G401 (cell line): ENCODE results near the gene P2RY14. TPM values are rescaled to one million over a fixed set of nuclear protein-coding genes. Genes with fewer than 3 reads are reported as not detected.
A peak's percentile ranks its signal among the peaks of the same experiment; 100 is the strongest.
"Not testable (repeated sequence)": the region's sequence is repeated elsewhere in the genome, so short reads cannot be mapped to it uniquely, and the experiment has no call there.

Source experiments
- DNase-seq: peaks from one replicate; pipeline ENCODE4 v3.0.0-alpha.2; 2015; ENCODE audit warnings: low spot score
- in situ Hi-C: cut with HindIII; loops from 2 replicates; pipeline ENCODE4 v1.10.0; 2016; ENCODE audit warnings: low sequenced_read_pairs, mixed read lengths
- total RNA-seq: library from RNA; depleted of rRNA; stranded (reverse); fragments of >200 nt; shearing (Covaris generic); gene quantifications from 2 replicates; pipeline ENCODE4 v1.2.3, GENCODE V29; 2014

Gene P2RY14
- total RNA-seq, 1 experiment from 2014 or later, result not detected

DNA sequence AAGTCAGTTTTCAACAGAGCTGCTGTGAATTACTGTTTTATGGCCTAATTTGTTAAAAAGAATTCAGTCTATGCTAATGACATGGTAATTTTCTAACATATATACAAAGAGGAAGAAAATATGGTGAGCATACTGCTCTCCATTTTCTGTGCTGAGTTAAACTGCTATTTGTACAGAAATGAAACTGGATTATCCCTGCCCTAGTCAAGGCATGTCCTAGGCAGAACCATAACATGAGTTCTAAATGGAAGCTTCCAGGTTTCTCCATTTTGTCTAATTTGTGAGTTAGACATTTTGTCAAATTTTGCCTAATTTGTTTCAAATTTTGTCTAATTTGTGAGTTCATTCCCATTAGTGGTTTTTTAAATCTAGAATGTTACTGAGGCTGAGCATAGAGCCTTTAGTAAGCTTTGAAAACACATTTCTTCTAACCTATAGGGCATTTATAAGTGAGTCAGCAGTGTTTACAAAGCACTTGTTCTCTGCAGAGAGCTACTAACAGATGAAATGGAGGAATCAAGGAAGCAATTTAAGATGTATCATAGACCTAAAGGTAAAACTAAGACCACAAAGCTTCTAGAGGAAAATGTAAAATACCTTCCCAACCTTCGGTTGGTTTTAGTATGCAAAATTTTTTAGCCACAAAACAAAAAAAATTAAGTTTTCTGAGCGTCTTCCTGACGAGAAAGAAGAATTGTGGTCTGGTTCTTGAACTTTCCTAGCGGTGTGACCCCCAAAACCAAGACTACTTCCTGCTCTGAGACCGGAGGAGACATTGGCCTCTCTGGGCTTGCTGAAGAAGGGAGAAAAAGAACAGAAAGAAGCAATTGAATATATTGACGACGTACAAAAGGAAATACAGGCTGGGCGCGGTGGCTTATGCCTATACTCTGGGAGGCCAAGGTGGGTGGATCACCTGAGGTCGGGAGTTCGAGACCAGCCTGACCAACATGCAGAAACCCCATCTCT lies 9.8 kb downstream of the P2RY14 start:
- in situ Hi-C loops, result no loop called here
- DNase-seq, result no peak

DNA sequence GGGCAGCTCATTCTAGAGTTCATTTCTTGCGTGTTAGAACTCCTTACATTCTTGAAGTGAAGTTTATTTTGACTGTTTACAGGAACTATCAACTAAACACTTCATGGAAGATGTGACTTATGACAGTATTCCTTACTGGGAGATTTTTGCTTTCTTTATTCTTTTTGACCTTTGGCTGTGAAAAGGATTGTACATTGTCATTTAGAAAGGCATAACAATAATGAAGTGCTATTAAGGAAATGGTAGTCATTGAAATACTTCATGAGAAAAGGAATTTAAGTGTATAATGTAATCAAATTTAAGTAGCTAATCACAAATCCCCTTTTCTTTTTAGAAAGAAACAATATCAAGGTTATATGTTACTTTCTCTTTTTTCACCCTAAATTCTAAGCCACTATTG lies 11.3 kb downstream of the P2RY14 start:
- DNase-seq, result no peak
- in situ Hi-C loops, result no loop called here

DNA sequence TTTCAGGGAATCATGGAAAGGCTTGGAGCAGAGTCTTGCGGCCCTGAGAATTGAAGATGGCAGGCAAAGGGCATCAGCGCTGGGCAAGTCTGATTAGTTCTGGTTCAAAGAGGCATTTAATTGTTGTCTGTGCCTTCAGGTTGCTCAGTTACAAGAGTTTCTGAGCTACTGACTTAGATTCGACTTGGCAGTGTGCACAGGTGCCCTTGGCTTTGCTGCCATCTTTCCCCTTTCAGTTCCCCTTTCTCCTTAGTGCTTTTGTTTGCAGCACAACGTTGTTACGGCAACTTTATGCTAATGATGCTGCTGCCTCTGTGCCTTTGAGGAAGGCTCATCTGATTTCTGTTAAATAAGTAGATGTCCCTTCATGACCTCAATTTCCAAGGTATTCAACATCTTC lies 12.5 kb downstream of the P2RY14 start:
- in situ Hi-C loops, result no loop called here
- DNase-seq, result no peak

DNA sequence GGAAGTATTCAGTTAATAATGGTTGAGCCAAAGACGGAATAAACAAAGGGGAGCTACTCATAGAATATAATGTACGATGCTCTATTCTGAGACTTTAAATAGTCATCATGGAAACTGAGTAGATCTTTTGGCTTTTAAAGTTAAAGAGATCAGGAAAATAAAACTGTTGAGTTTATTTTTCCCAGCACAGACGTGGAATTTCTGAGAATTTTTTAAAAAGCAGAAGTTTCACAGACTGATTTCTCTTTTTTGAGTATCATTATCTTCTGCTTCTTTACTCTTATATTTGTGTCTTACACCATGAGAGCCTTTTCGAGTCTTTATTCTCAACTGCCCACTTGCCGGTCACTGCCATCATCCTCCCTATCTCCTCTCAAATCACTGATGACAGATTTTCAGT lies 13.2 kb downstream of the P2RY14 start:
- no peak for DNase-seq
- in situ Hi-C loops, result no loop called here

DNA sequence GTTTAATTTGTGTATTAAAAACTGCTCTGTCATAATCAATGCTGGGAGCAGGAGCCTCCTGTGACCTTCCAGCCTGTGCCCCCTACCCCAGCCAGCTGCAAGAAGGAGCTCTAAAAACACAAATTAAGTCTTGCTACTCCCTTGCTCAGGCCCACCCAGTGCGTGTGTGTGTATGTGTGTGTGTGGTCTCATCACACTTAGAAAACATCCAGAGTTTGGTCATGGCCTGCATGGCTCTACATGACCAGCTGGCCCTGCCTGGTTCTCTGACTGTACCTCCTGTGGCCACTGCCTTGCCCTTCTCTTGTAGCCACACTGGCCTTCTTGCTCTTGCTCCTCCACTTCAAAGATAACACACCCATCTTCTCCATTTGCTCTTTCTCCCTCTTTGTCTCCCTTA lies 13.7 kb downstream of the P2RY14 start:
- DNase-seq, result no peak
- in situ Hi-C loops, result no loop called here

DNA sequence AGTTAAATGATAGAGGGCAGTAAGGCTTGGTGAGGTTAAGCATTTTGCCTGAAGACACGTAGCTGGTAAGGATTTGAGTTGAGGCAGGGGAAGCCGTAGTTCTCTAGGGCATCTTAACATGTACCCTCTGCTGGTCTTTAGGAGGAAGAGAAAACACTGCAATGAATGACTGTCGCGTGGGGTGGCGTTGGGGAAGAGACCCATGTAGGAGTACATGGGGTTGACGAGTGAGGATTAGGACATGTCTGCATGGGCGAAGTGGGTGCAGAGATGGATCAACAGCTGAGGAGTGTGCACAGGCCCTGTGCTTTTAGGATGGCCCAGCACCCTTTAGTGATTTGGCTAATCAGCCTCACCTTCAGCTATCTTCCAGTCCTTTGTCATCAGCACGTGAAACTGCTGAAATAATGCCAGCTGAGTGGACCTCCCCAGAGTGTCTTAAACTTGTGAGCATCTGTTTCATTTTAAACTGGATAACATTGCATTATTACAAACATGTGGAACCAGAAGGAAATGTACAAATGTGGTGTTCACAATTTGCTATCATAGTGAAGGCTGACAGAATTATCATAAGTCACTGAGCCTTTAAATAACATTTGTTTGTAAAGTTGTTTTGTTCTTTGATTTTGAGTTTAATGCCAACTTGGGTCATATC lies 15.3 kb downstream of the P2RY14 start:
- in situ Hi-C loops, result no loop called here

DNA sequence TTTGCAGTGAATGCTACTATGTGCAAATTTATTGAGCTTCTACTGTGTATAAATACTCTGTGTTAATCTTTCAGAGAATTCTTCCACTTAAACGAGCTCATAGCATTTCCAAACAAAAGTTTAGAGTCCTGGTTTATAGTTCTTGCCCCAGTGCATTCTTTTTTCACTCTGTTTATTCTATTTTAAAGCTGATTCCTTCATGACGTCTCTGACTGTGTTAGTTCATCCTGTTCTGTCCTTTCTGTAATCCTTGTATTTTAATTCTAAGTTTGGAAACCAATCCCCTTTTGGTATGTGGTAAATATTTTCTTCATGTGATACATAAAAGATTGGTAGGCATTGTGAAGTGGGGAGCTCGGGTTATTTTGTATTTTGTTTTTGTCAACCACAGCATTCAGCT lies 18.7 kb downstream of the P2RY14 start:
- no peak for DNase-seq
- in situ Hi-C loops, result no loop called here

More for the DNA sequence above, 15.3 kb downstream of the P2RY14 start:
- no peak for DNase-seq

DNA sequence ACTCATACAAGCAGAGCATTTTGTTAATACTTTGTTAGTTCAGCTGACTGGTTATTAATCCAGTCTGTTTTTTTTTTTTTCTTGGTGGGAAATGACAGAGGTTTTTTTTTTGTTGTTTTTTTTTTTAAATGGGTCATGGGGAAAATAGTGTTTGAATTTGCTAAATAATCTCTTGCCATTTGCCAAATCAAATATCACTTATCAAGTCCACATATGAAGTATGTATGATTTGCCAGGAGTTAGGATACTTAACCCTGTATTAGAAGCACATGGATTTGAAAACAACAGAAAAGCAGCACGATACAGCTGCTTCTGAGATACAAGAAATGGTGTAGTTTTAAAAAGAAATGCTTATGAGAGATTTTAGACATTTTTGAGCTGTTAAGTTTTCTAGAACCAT lies 21.6 kb downstream of the P2RY14 start:
- in situ Hi-C loops, result no loop called here
- DNase-seq, result no peak

DNA sequence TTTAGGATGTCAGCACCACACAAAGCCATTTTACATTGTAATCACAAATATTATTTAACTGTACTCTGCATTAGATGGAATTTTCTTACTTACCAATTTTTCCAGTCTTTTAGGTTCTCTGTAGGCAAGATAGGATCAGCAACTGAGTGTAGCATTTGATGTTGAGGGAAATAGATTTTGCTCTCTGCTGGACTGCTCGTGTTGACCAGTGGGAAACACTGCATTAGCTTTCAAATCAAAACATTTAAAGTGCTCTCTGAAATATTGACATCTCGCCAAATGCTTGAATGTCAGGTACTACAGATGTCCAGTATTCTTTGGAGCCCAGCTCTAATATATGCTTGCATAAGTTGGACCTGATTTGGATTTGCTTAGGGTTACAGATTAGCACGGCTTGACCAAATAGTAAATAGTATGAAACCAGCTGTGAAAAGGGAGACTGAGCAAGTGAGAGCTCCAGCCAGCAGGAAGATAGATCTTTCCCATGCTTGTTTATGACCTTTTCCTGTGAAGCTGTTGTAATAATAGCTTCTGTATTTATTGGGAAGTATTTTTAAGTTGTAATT lies 29.5 kb downstream of the P2RY14 start:
- in situ Hi-C loops, result no loop called here
- no peak for DNase-seq

DNA sequence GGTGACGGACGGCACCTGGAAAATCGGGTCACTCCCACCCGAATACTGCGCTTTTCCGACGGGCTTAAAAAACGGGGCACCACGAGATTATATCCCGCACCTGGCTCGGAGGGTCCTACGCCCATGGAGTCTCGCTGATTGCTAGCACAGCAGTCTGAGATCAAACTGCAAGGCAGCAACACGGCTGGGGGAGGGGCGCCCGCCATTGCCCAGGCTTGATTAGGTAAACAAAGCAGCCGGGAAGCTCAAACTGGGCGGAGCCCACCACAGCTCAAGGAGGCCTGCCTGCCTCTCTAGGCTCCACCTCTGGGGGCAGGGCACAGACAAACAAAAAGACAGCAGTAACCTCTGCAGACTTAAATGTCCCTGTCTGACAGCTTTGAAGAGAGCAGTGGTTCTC lies 36.3 kb downstream of the P2RY14 start:
- DNase-seq, in situ Hi-C loops: not testable (repeated sequence)

DNA sequence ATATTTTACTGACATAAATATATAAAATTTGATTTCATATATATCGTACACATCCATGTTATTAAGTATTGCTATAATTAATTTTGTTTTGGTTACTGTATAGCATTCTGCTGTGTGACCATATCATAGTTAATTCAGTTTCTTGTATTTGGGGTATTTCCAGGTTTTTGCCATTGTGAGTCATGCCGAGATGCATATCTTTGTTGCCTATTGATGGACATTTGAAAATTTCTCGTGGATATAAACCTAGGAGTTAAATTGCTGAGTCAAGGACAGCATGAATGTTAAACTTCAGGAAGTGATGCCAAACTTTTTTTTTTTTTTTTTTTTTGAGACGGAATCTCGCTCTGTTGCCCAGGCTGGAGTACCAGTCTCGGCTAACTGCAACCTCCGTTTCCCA lies 41.6 kb downstream of the P2RY14 start:
- no peak for DNase-seq
- in situ Hi-C loops, result no loop called here

DNA sequence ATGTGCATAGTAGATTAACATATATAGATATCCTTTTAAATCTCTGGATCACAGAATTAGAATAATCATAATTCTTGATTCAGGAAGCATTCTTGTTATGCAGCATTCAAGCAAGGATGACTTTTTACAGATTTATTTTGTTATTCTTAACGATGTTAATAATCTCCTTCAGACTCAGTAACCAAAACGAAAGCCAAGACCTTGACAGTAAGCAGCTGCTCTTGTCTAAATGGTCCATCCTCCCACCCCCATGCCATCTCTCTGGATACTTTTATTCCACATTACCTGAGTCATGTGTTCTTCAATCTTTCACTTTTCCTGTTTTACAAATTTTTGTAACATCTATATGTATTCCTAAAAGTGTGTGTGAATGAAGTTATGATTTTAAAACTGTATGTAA lies 42.0 kb downstream of the P2RY14 start:
- in situ Hi-C loops, result no loop called here
- DNase-seq, result no peak

DNA sequence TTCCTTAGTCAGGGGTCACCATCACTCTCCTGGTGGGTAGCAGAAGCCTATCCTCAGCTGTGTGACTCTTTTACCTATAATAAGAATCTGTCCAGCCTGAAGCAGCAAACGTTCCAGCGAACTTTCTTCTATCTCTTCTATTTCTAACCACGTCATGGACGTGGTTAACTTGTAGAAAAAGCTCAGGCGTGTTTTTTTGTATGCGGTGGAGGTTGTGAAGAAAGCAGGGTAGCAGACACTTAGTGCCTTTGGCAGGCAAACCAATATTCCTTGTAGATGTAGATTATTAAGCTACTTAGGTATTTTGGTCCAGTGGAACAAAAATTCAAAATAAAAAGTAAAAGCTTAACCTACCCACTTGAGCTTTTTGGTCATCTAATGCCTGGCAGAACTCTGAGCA lies 43.5 kb downstream of the P2RY14 start:
- DNase-seq, result no peak
- in situ Hi-C loops, result no loop called here

DNA sequence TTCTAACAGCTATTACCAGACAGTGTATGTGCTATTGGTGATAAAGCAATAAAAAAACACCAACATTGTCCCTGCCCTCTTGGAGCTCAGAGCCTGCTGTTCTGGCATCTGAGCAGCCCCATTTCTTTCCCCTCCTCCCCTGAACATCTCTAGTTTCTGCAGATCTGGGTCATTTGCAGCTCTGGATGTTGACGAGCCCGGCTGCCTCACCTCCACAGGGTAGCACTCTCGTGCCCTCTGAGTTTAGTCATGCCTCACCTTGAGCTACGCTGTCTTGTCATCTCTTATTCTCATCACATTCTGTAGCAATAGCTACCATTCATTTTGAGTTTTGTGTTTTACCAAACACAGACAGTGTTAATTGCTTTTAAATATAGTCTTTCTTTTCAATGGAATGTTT lies 45.4 kb downstream of the P2RY14 start:
- in situ Hi-C loops, result no loop called here
- no peak for DNase-seq

DNA sequence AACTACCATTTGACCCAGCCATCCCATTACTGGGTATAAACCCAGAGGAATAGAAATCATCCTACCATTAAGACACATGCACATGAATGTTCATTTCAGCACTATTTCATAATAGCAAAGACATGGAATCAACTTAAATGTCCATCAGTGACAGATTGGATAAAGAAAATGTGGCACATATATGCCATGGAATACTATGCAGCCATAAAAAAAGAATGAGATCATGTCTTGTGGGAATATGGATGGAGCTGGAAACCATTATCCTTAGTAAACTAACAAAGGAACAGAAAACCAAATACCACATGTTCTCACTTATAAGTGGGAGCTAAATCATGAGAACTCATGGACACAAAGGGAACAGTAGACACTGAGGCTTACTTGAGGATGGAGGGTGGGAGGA lies 45.9 kb downstream of the P2RY14 start:
- DNase-seq, in situ Hi-C loops: not testable (repeated sequence)

DNA sequence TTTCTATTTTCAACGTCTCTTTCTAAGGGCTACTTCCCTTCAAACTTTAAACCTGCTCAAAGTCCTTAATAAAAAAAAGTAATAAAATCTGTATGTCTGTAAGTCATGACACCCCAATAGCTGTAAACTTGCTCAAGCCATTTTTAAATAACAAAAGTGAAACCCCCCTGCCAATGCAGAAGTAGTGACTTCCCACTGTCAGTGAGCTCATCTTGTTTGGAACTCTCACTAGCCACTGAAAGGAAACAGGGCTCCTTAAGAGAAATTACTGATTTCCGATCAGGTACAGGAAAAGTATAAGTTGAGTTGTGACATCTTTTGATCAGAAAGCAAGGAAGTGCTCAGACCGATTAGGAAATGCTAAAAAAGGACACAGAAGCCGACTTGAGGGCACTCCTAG lies 47.7 kb downstream of the P2RY14 start:
- in situ Hi-C loops, result no loop called here
- DNase-seq, result no peak

DNA sequence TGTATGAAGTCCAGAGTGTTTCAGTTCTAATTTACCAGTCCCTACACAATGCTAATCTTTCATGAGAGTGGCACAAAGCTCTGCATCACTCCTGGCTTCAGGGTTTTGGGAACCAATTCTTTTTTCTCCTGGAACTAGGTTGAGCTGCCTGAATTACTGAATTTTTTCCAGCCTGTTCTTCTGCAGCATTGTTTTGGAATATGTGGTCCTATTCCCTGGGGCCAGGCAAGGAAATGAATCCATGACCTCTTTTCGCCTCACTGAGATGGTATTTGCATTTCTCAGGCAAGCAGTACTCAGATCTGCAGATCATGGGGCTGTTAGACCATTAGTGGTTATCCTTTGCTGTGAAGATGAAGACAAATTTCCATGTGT lies 49.7 kb downstream of the P2RY14 start:
- peak; percentile 18 for DNase-seq
- in situ Hi-C loops, result no loop called here

DNA sequence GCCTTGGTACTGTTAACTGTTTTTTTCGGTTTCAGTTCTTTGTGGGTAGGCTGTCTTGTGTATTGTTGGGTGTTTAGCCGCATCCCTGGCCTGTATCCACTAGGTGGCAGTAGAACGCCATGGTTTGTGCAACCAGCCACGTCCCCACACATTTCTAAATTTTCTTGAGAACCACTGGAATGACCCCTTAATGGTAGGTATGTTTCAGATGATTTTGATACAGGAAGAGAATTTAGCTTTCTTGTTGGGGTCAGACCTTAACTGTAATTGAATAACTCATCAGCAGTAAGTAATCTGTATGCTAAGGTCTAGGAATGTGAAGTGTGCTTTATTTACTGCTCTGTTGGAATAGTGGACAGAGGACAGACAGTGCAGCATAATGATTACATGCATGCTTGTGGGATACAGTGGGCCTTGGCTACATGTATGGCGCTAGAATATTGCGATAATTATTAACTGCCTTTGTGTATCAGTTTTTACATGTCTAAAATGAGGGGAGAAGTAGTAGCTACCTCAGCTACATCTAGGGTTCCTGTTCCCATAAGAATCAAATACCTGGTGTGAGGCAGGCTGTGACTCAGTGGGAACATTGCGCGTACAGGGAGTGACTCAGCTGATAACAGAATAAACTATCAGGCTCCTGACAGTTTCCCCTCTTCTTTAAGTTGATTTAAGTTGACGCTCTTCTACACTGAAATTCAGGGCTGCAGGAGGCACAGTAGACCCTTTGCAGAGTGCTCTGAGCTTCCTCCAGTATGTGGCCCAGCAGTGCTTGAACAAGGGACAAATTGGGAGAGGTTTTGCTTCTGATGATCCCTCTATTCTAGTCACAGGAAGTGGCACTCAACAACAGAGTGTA lies 50.3 kb downstream of the P2RY14 start:
- in situ Hi-C loops, result no loop called here
- peak; percentile 82 for DNase-seq

DNA sequence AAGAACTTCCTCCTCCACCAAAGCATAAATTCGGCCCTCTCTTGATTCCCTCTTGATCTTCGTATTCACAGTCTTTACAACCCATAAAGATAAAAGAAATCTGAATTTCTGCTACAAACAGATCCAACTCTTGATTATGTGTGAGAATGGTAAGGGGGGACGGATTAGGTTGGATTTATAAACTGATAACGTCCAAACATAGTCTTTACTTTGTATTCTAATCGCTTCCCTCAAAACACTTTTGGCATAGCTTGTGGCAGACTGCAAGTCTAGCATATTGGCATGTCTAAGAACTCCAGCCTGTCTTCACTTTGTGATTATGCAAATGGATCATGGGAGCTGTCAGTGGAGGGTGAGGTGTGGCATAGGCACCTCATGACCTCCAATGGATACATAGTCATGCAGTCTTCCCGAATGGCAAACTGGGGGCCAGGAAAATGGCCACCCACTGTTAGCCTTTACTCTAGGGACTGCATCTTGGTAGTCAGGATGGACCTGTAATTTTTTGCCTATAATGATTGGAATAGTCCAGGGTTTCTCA lies 51.0 kb downstream of the P2RY14 start:
- no peak for DNase-seq
- in situ Hi-C loops, result no loop called here
